ENCODE measurements around the gene ZNF217.
"Not testable (repeated sequence)": the region's sequence is repeated elsewhere in the genome, so short reads cannot be mapped to it uniquely, and the experiment has no call there.

The ZNF217 gene

GRCh38 chr20:53593466-53594007 is at the start of gene ZNF217:
Gene ZNF217, minus strand, starts transcription at chr20:53593839. Its CDS starts 11,013 bp downstream, at chr20:53582826.
- not testable (repeated sequence) for DNase-seq (ENCODE audit: low read depth)

- DNase-seq (ENCODE audit: low read depth): no peak
These were observed 49.6 kb upstream of the ZNF217 start for GRCh38 chr20:53643031-53643832.

GRCh38 chr20:53642196-53643030 is 48.8 kb upstream of the ZNF217 start:
- DNase-seq (ENCODE audit: low read depth): peak; percentile 50

GRCh38 chr20:53639647-53640440 is 46.2 kb upstream of the ZNF217 start:
- no peak for DNase-seq (ENCODE audit: low read depth)

GRCh38 chr20:53639128-53639527 is 45.5 kb upstream of the ZNF217 start:
- DNase-seq (ENCODE audit: low read depth): no peak

- DNase-seq (ENCODE audit: low read depth): not testable (repeated sequence)
These were observed 43.7 kb upstream of the ZNF217 start for GRCh38 chr20:53637310-53637709.

GRCh38 chr20:53636540-53637097 is 43.0 kb upstream of the ZNF217 start:
- no peak for DNase-seq (ENCODE audit: low read depth)

- DNase-seq (ENCODE audit: low read depth): no peak
These were observed 41.6 kb upstream of the ZNF217 start for GRCh38 chr20:53635221-53635620.

- DNase-seq (ENCODE audit: low read depth): no peak
These were observed 38.4 kb upstream of the ZNF217 start for GRCh38 chr20:53631909-53632662.

GRCh38 chr20:53629436-53629835 is 35.8 kb upstream of the ZNF217 start:
- DNase-seq (ENCODE audit: low read depth): no peak

- not testable (repeated sequence) for DNase-seq (ENCODE audit: low read depth)
These were observed 35.1 kb upstream of the ZNF217 start for GRCh38 chr20:53628758-53629157.

- DNase-seq (ENCODE audit: low read depth): no peak
These were observed 34.4 kb upstream of the ZNF217 start for GRCh38 chr20:53628076-53628475.

- not testable (repeated sequence) for DNase-seq (ENCODE audit: low read depth)
These were observed 33.4 kb upstream of the ZNF217 start for GRCh38 chr20:53627001-53627400.

GRCh38 chr20:53626584-53626983 is 32.9 kb upstream of the ZNF217 start:
- DNase-seq (ENCODE audit: low read depth): no peak

- DNase-seq (ENCODE audit: low read depth): no peak
These were observed 31.9 kb upstream of the ZNF217 start for GRCh38 chr20:53625311-53626129.

- DNase-seq (ENCODE audit: low read depth): not testable (repeated sequence)
These were observed 31.2 kb upstream of the ZNF217 start for GRCh38 chr20:53624927-53625250.

GRCh38 chr20:53623454-53624211 is 30.0 kb upstream of the ZNF217 start:
- no peak for DNase-seq (ENCODE audit: low read depth)

- DNase-seq (ENCODE audit: low read depth): no peak
These were observed 29.5 kb upstream of the ZNF217 start for GRCh38 chr20:53623134-53623453.
